Naive thymus-derived CD4-positive, alpha-beta T cell (primary cell): ENCODE measurements around the gene HS3ST3A1. TPM values are rescaled to one million over a fixed set of nuclear protein-coding genes. Genes with fewer than 3 reads are reported as not detected.

ENCODE experiments used
- ATAC-seq: fragments of 150-1000 bp; cut with Tn5 transposase; 2 replicates; pipeline ENCODE4 v1.10.0; 2021; ENCODE audit warnings: mild to moderate bottlenecking, moderate library complexity
- CTCF ChIA-PET: fragments of 350-600 bp; sonication (Branson Sonifier 250); formaldehyde crosslinking; loops from one replicate; lab custom pipeline; 2021; ENCODE audit warnings: antibody characterized with exemption; lab: Charles Lee
- POLR2A ChIA-PET: fragments of 350-600 bp; sonication (Branson Sonifier 250); formaldehyde crosslinking; loops from one replicate; lab custom pipeline; 2021; ENCODE audit warnings: antibody characterized with exemption, inconsistent platforms; lab: Charles Lee
- DNase-seq, 9 donors: peaks; one replicate each; pipeline versions ENCODE4 v3.0.0 to v3.0.0-alpha.2; 2020 to 2022; ENCODE audit warnings: mixed read lengths in 1 of 9
- H3K27ac ChIP-seq: one replicate; pipeline ENCODE4 v1.7.0; 2013; ENCODE audit warnings: mild to moderate bottlenecking, low read depth, low read length, moderate library complexity
- H3K27me3 ChIP-seq, 2 donors: one replicate each; pipeline ENCODE4 v1.7.0; 2013; ENCODE audit warnings: low read length in 2 of 2, mild to moderate bottlenecking in 2 of 2, moderate library complexity in 2 of 2; ENCODE audit not compliant: control insufficient read depth in 2 of 2, insufficient read depth in 2 of 2
- H3K36me3 ChIP-seq, 3 experiments: 1 replicate in 2 of 3; 2 replicates in 1 of 3; pipeline ENCODE4 v1.7.0; 2013; ENCODE audit warnings: low read length in 3 of 3, mild to moderate bottlenecking in 3 of 3, moderate library complexity in 1 of 3; ENCODE audit not compliant: insufficient read depth in 3 of 3, control insufficient read depth in 2 of 3
- H3K4me1 ChIP-seq, 2 donors: one replicate each; pipeline ENCODE4 v1.7.0; 2013; ENCODE audit warnings: low read length in 2 of 2, mild to moderate bottlenecking in 2 of 2, moderate library complexity in 1 of 2; ENCODE audit not compliant: control insufficient read depth in 2 of 2, insufficient read depth in 2 of 2
- H3K4me3 ChIP-seq: 2 replicates; pipeline ENCODE4 v1.7.0; 2013; ENCODE audit warnings: mild to moderate bottlenecking, low read length
- H3K9me3 ChIP-seq, 3 experiments: 1 replicate in 2 of 3; 2 replicates in 1 of 3; pipeline ENCODE4 v1.7.0; 2013; ENCODE audit warnings: low read length in 3 of 3; ENCODE audit not compliant: control insufficient read depth in 2 of 3
- H3K27ac Mint-ChIP-seq, 9 donors: one replicate each; pipeline ENCODE4 v1.8.0; 2020 to 2022; ENCODE audit warnings: mixed read lengths in 9 of 9, mild to moderate bottlenecking in 8 of 9, moderate library complexity in 5 of 9, inconsistent platforms in 2 of 9
- H3K27me3 Mint-ChIP-seq, 5 donors: one replicate each; pipeline ENCODE4 v1.8.0; 2021 to 2022; ENCODE audit warnings: mixed read lengths in 5 of 5, mild to moderate bottlenecking in 1 of 5
- H3K36me3 Mint-ChIP-seq, 5 donors: one replicate each; pipeline ENCODE4 v1.8.0; 2020 to 2022; ENCODE audit warnings: mixed read lengths in 5 of 5, mild to moderate bottlenecking in 3 of 5, inconsistent platforms in 1 of 5
- H3K4me1 Mint-ChIP-seq, 7 donors: one replicate each; pipeline ENCODE4 v1.8.0; 2020 to 2022; ENCODE audit warnings: mixed read lengths in 7 of 7, mild to moderate bottlenecking in 3 of 7, inconsistent platforms in 1 of 7
- H3K4me3 Mint-ChIP-seq, 10 donors: one replicate each; pipeline ENCODE4 v1.8.0; 2020 to 2022; ENCODE audit warnings: mild to moderate bottlenecking in 10 of 10, mixed read lengths in 10 of 10, moderate library complexity in 6 of 10, inconsistent platforms in 2 of 10
- H3K9me3 Mint-ChIP-seq, 11 donors: one replicate each; pipeline ENCODE4 v1.8.0; 2020 to 2022; ENCODE audit warnings: mixed read lengths in 11 of 11, mild to moderate bottlenecking in 4 of 11, inconsistent platforms in 1 of 11, moderate library complexity in 1 of 11
- intact Hi-C, 2 donors: fragments of 100-400 bp; cut with micrococcal nuclease; formaldehyde crosslinking; loops; one replicate each; pipeline ENCODE4 v1.15.1; 2023
- polyA plus RNA-seq, 2 donors: library from polyadenylated mRNA; unstranded; fragments of 300-500 nt; fragmentation: Illumina TruSeq; gene quantifications; one replicate each; pipeline ENCODE4 v1.2.3, GENCODE V29; 2021
- total RNA-seq, 6 experiments: library from RNA in 5 of 6; stranded (reverse) in 5 of 6; gene quantifications; 1 replicate in 5 of 6; 2 replicates in 1 of 6; pipeline ENCODE4 v1.2.3 and lab custom pipeline; 2021 to 2026

The HS3ST3A1 gene
- total and polyA plus RNA-seq, 7 experiments from 2014 or later, result 0.87 to 4.2 (median 3.6) TPM; not detected in 2

GRCh38 chr17:13599864-13600263 is 1.9 kb downstream of the HS3ST3A1 start:
- H3K4me3 Mint-ChIP-seq, result peak overlapping the region in 8 of 10 donors; percentile 0 to 59 (median 34)

GRCh38 chr17:13599168-13599577 is 2.6 kb downstream of the HS3ST3A1 start:
- intact Hi-C loops, result loop anchor here (5.0 to 10.0 kb wide), 7 partner anchors 262 to 1616 kb away; no protein-coding TSS in a partner anchor
- no peaks in the 10 kb centered on the region for H3K36me3 Mint-ChIP-seq
- H3K27ac Mint-ChIP-seq, result no peak overlapping the region
- H3K9me3 Mint-ChIP-seq, result no peaks in the 10 kb centered on the region
- ChIA-PET CTCF (interaction anchor here (1.5 kb wide), 1 partner anchor 702 kb away, joined by 9 read pairs; the partner anchor contains the start of gene HS3ST3B1), POLR2A (no interaction called here)
- peaks cover 0 to 4% of the 10 kb centered on the region in 2 donors for H3K4me1 ChIP-seq
- no peak overlapping the region for H3K27ac ChIP-seq
- no peak for ATAC-seq
- H3K4me1 Mint-ChIP-seq, result peaks cover 7 to 18% (median 14%) of the 10 kb centered on the region in 7 donors
- H3K36me3 ChIP-seq, result no peaks in the 10 kb centered on the region
- no peak overlapping the region for H3K4me3 Mint-ChIP-seq
- H3K9me3 ChIP-seq, result no peaks in the 10 kb centered on the region
- H3K4me3 ChIP-seq, result no peak overlapping the region
- H3K27me3 ChIP-seq, result peaks cover 0 to 2% of the 10 kb centered on the region in 2 donors
- no peak for DNase-seq
- H3K27me3 Mint-ChIP-seq, result peaks cover 53 to 63% (median 59%) of the 10 kb centered on the region in 5 donors

More at GRCh38 chr17:13599864-13600263, 1.9 kb downstream of the HS3ST3A1 start:
- no peaks in the 10 kb centered on the region for H3K9me3 Mint-ChIP-seq
- CTCF ChIA-PET, result interaction anchor here (0.5 kb wide), 1 partner anchor 9 kb away, joined by 4 read pairs; no protein-coding TSS in a partner anchor
- Histone ChIP-seq H3K27ac (no peak overlapping the region), H3K27me3 (peaks cover 0 to 2% of the 10 kb centered on the region in 2 donors), H3K4me3 (no peak overlapping the region), H3K36me3 (no peaks in the 10 kb centered on the region), H3K4me1 (peaks cover 0 to 4% of the 10 kb centered on the region in 2 donors), H3K9me3 (no peaks in the 10 kb centered on the region)
- no peak overlapping the region for H3K27ac Mint-ChIP-seq
- peaks cover 58 to 67% (median 62%) of the 10 kb centered on the region in 5 donors for H3K27me3 Mint-ChIP-seq
- H3K36me3 Mint-ChIP-seq, result no peaks in the 10 kb centered on the region
- POLR2A ChIA-PET, result no interaction called here
- DNase-seq (no peak), ATAC-seq (no peak)
- intact Hi-C loops, result loop anchor here (5.0 to 10.0 kb wide), 7 partner anchors 263 to 1615 kb away; no protein-coding TSS in a partner anchor
- peaks cover 3 to 15% (median 12%) of the 10 kb centered on the region in 7 donors for H3K4me1 Mint-ChIP-seq

- peaks cover 7 to 18% (median 14%) of the 10 kb centered on the region in 7 donors for H3K4me1 Mint-ChIP-seq
- no peaks in the 10 kb centered on the region for H3K36me3 Mint-ChIP-seq
- Histone ChIP-seq H3K27ac (no peak overlapping the region), H3K4me1 (peaks cover 0 to 4% of the 10 kb centered on the region in 2 donors), H3K27me3 (peaks cover 0 to 2% of the 10 kb centered on the region in 2 donors), H3K9me3 (no peaks in the 10 kb centered on the region), H3K4me3 (no peak overlapping the region), H3K36me3 (no peaks in the 10 kb centered on the region)
- H3K9me3 Mint-ChIP-seq, result no peaks in the 10 kb centered on the region
- intact Hi-C loops, result loop anchor here (5.0 to 10.0 kb wide), 7 partner anchors 261 to 1616 kb away; no protein-coding TSS in a partner anchor
- POLR2A ChIA-PET, result no interaction called here
- CTCF ChIA-PET, result interaction anchor here (0.6 to 2.6 kb wide), 6 partner anchors 703 to 1328 kb away, joined by 3 to 12 read pairs (median 7); partner anchors contain the start of gene HS3ST3B1
- peaks cover 47 to 58% (median 55%) of the 10 kb centered on the region in 5 donors for H3K27me3 Mint-ChIP-seq
- no peak for DNase-seq
- H3K27ac Mint-ChIP-seq, result no peak overlapping the region
- no peak for ATAC-seq
- no peak overlapping the region for H3K4me3 Mint-ChIP-seq
These were observed 3.2 kb downstream of the HS3ST3A1 start for GRCh38 chr17:13598353-13599167.

- Mint-ChIP-seq H3K4me1 (peaks cover 7 to 18% (median 14%) of the 10 kb centered on the region in 7 donors), H3K27me3 (peaks cover 40 to 51% (median 47%) of the 10 kb centered on the region in 5 donors), H3K36me3 (no peaks in the 10 kb centered on the region), H3K9me3 (no peaks in the 10 kb centered on the region), H3K27ac (no peak overlapping the region), H3K4me3 (no peak overlapping the region)
- intact Hi-C loops, result loop anchor here (1.0 to 10.0 kb wide), 9 partner anchors 261 to 1617 kb away; no protein-coding TSS in a partner anchor
- ATAC-seq (peak; percentile 57), DNase-seq (peak in 6 of 9 donors; percentile 37 to 45 (median 39))
- CTCF ChIA-PET, result interaction anchor here (0.6 to 2.6 kb wide), 9 partner anchors 22 to 1328 kb away, joined by 3 to 14 read pairs (median 7); partner anchors contain the start of gene HS3ST3B1
- Histone ChIP-seq H3K4me3 (no peak overlapping the region), H3K9me3 (no peaks in the 10 kb centered on the region), H3K4me1 (peaks cover 0 to 4% of the 10 kb centered on the region in 2 donors), H3K27ac (no peak overlapping the region), H3K27me3 (no peaks in the 10 kb centered on the region), H3K36me3 (no peaks in the 10 kb centered on the region)
- POLR2A ChIA-PET, result no interaction called here
These were observed 3.9 kb downstream of the HS3ST3A1 start for GRCh38 chr17:13597723-13598347.

GRCh38 chr17:13596241-13596923 is 5.3 kb downstream of the HS3ST3A1 start:
- CTCF ChIA-PET, result interaction anchor here (0.5 to 2.6 kb wide), 11 partner anchors 21 to 1330 kb away, joined by 3 to 14 read pairs (median 6); partner anchors contain the start of gene HS3ST3B1
- H3K27ac Mint-ChIP-seq, result peak overlapping the region in 1 of 9 donors; percentile 61
- POLR2A ChIA-PET, result interaction anchor here (0.9 to 1.0 kb wide), 2 partner anchors 704 to 705 kb away, joined by 3 read pairs; partner anchors contain the start of gene HS3ST3B1
- Histone ChIP-seq H3K27me3 (no peaks in the 10 kb centered on the region), H3K36me3 (no peaks in the 10 kb centered on the region), H3K4me1 (peaks cover 0 to 2% of the 10 kb centered on the region in 2 donors), H3K27ac (no peak overlapping the region), H3K4me3 (no peak overlapping the region), H3K9me3 (no peaks in the 10 kb centered on the region)
- intact Hi-C loops, result loop anchor here (5.0 to 10.0 kb wide), 7 partner anchors 259 to 1618 kb away; no protein-coding TSS in a partner anchor
- ATAC-seq (no peak), DNase-seq (no peak)
- no peaks in the 10 kb centered on the region for H3K36me3 Mint-ChIP-seq
- peaks cover 4 to 11% (median 7%) of the 10 kb centered on the region in 7 donors for H3K4me1 Mint-ChIP-seq
- H3K9me3 Mint-ChIP-seq, result no peaks in the 10 kb centered on the region
- no peak overlapping the region for H3K4me3 Mint-ChIP-seq
- peaks cover 32 to 42% (median 39%) of the 10 kb centered on the region in 5 donors for H3K27me3 Mint-ChIP-seq
